GM18511 (cell line): Measurements from ENCODE around the gene CEP70.

Source experiments
- ATAC-seq: cut with Tn5 transposase; IDR thresholded peaks from one replicate; pipeline ENCODE4 v1.9.1; 2021; ENCODE audit warnings: mild to moderate bottlenecking, moderate library complexity; ENCODE audit not compliant: unreplicated experiment

The CEP70 gene

DNA sequence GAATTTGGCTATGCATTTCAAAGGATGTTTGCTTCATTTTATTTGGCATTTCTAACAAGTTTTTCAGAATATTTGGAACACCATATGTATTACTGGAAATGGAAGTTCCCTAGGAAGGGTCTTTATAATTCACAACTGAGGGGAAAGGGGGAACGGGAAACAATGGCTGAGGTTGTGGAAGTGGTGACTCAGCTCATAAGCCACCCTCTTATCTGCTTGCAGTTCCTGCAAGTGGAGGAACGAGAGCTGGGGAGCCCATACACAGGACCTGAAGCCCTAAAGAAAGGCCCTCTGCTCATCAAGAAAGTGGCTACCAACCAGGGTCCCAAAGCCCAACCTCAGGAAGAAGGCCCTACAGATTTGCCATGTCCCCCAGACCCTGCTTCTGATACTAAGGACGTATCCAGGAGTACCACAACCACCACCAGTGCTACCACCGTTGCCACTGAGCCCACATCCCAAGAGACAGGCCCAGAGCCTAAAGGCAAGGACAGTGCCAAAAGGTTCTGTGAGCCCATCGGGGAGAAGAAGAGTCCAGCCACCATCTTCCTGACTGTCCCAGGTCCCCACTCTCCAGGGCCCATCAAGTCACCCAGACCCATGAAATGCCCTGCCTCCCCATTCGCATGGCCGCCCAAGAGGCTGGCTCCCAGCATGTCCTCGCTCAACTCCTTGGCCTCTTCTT, 121.8 kb downstream of the CEP70 start:
- ATAC-seq: no peak

DNA sequence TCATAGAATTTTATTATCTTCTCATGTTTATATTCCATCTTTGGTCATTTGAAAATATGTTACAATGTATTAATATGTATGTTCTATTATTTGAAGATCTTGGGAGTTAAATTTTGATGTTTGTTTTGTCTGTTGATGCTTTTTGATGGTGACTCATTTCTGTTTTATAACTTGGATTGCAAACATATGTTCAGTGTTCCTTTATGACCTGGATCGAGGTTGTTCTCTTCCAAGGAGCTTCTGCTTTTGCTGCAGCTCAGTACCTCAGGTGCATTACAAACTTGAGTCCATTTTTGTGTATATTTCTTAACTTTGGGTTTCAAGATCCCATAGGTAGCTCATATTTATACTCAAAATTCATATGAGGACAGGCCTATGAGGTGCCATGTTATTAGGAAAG, 122.6 kb downstream of the CEP70 start:
- no peak for ATAC-seq

DNA sequence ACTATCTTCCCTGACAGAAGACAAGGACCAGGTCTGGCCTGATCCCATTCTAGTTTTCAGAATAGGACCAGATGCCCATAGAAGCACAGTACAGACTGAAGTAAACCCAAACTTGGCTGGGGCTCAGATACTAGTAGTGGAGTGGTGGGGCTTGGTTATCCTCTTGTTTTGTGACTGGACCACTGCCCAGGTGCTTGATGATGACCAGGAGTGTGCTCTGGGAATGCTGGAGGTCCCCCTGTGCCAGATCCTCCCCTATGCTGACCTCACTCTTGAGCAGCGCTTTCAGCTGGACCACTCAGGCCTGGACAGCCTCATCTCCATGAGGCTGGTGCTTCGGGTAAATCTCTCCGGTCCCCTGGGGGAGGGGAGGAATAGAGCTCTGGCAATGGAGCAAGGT, 123.4 kb downstream of the CEP70 start:
- ATAC-seq: no peak

DNA sequence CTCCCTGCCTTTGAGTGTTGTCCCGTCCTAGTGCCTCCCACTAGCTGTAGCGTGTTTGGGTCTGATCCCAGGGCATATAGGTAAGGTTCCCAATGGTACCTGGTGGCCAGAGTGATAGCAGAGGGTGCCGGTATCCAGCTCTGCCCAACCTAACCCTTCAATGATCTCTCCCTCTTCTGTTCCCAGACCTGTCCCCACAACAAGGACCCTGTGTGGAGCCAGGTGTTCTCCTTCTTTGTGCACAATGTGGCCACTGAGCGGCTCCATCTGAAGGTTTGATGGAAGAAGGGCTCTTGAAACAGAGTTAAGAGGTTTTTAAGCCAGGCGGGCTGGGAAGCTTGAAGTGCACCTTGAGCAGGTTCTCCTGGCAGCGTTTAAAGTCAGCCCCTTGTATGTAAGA, 124.2 kb downstream of the CEP70 start:
- ATAC-seq: no peak

DNA sequence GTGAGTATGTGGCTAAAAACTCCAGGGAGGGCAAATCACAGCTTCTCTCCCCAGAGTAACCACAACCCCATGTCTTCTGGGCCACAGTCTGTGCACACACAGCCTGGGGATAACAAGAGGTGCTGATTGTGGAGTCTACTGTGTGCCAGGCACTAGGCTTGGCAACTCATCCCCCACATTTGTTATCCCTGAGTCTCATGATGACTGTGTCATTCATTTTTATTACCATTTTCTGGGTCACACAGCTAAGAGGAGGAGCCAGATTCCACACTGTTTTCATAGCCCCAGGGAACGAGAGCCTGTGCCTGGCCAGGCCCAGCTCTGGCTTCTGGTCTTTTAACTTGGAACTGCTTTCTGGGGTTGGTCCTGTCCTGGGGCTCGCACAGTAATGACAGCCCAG, 125.2 kb downstream of the CEP70 start:
- ATAC-seq: no peak

DNA sequence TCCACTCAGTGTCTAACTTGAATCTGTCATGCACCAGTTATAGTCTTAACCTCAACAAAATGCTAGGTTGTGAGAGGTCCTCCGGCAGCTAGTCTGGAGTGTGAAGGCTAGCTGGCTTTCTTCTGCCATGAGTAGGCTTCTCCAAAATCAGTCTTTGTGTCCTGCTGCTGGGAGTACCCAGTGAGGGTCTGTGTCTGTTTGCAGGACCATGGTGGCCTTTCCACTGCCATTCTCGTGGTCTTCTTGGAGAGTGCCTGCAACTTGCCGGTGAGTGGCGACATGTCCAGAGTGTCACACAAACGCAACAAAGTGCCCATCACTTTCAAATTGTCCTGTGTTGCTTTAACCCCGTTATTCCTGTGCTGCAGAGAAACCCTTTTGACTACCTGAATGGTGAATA, 125.6 kb downstream of the CEP70 start:
- ATAC-seq: no peak

DNA sequence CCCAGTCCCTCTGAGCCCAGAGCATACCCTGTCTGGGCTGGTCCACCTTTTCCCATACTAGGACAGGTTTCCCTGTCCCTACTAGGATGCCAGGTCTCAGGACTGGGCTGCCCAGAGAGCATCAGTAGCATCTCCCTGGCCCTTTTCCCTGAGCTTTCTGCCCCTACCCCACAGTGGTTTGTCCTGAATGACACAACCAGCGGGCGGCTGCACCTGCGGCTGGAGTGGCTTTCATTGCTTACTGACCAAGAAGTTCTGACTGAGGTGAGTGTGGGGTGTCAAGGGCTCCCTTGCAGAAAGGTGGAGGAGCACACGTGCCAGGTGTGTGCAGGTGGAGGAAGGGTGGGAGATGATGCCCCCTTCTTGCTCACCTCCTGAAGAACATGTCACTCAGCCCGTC, 126.1 kb downstream of the CEP70 start:
- ATAC-seq: no peak

DNA sequence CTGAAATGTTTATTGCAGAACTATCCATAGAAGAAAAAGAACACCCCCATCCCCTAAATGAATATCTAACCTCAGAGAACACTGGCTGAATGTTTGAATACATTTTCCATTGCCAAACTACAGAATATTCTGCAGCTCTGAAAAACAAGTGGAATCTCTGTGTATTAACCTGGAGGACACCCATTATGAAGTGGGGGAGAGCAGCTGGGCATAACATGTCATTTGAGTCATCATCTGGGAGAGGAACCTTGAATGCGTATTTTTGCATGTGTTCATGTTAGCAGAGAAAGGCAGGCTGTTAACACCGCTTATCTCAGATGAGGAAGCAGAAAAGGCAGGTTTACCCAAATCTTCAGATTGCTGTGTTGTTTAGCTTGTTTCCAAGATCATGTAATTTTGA, 128.1 kb downstream of the CEP70 start:
- ATAC-seq: no peak

DNA sequence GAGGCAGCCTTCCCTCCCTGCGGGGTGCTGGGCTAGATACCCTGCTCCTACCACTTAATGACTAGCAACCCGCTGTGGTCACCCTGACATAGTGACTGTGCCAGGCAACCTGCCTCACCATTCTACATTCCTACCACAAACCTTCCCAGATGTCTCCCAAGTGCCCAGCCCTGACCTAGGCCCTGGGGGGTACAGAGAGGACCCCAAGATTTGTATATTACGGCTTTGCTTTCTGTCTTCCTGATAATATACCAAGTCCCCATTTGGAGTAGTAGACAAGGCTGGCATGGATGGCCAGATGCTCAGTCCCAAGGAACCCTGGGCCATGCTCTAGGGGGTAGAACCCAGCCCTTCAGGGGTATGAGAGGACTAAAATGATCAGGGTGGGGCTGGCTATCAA, 128.6 kb downstream of the CEP70 start:
- no peak for ATAC-seq

DNA sequence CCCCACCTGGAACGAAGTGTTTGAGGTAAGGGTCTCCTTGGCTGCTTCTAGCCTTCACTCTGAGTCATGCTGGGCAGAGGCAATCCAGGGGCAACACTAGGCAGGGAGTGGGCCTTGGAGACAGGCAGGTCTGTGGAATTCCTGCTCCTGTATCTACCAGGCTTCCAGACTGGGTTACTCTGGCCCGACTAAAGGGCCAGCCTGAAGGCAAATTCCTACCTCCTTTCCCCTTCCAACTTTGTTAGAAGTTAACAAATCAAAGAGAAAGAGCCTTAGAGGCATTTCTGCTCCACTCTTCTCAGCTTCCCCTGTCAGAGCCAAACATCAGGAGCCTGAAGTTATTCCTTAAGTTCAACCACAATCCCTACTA, 129.6 kb downstream of the CEP70 start:
- ATAC-seq: no peak

DNA sequence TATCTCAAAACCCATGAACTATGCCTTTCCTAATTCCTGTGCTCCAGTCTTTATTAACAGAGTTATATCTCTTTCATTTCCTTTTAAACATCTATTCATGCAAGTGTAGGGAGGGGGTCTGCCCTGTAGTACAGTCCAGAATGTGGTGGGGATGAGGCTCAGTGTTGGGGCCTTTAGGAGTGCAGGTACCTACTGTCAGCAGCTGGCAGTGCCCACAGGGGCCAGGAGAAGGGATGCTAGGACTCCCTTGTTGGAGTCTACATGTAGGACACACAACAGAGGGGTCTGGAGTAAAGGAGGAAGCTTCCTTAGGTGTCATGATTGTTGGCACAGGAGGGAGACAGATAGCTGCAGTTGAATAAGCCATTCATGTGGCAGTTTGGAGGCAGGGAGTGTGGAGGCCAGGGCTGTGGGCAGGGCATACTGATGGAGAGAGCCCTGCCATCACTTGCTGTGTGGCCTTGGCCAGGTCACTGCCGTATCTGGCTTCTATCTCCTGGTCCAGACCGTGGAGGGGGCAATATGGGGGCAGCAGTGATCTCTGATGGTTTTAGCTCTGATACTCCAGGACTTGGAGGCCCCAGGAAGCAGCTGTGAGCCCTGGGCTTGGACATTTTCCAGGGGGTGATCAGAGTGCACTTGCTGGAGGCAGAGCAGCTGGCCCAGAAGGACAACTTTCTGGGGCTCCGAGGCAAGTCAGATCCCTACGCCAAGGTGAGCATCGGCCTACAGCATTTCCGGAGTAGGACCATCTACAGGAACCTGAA, 130.2 kb downstream of the CEP70 start:
- ATAC-seq: no peak

DNA sequence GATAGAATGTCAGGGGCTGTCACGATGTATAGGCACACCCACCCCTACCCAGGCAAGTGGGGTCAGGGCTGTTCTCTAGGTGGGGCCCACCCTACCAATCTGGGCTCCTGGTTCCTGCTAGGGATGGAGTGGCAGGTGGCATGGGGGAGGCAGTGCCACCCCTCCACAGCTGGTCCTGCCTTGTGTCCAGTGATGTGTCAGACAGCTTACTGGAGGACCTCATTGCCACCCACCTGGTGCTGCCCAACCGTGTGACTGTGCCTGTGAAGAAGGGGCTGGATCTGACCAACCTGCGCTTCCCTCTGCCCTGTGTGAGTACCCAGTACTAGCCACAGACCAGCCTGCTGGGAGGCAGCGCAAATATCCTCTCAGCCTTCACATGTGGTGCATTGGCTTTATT, 132.2 kb downstream of the CEP70 start:
- ATAC-seq: no peak

DNA sequence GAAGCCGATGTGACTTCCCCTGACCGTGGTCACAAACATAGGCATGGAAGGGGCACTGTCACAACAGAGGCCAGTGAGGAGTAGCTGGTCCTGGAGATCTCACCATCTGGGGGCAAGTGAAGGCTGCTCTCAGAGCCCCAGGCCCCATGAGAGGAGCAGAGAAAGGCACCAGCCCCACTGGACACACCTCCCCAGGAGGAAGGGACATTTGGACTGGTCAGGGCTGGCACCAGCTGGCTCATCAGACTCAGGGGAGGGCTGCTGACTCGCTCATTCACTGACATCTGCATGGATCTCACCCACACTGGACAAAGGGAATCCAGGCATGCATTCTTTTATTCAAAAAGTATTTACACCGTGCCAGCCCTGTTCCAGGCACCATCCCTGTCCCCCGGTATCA, 132.8 kb downstream of the CEP70 start:
- no peak for ATAC-seq

DNA sequence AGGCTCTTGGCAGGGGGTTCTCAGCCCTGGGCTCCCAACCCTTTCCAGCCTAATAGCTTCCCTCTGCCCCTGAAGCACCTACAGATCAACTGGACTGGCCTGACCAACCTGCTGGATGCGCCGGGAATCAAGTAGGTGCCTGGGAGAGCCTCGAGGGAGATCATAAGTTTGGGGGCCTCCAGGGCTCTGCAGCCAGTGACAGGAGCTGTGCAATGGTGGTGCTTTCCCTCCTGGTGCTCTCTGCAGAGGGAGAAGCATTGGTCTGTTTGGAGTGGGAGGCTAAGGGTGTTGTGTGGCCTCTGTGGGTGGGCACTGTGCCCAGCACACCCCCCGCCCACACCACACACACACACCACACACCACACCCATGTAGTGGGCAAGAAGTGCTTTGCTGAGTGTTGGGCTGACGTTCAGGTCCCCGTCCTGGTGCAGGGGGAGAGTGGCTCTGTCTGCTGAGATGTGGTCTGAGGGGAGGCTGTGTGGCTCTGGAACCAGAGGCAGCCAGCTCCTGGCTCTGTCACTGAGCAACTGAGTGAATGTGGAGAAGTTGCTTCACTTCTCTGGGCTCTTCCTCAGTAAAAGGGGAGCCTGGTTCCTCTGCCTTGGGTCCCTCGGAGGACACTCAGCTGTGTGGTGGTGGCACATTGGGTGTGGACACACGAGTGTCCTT, 133.4 kb downstream of the CEP70 start:
- no peak for ATAC-seq

DNA sequence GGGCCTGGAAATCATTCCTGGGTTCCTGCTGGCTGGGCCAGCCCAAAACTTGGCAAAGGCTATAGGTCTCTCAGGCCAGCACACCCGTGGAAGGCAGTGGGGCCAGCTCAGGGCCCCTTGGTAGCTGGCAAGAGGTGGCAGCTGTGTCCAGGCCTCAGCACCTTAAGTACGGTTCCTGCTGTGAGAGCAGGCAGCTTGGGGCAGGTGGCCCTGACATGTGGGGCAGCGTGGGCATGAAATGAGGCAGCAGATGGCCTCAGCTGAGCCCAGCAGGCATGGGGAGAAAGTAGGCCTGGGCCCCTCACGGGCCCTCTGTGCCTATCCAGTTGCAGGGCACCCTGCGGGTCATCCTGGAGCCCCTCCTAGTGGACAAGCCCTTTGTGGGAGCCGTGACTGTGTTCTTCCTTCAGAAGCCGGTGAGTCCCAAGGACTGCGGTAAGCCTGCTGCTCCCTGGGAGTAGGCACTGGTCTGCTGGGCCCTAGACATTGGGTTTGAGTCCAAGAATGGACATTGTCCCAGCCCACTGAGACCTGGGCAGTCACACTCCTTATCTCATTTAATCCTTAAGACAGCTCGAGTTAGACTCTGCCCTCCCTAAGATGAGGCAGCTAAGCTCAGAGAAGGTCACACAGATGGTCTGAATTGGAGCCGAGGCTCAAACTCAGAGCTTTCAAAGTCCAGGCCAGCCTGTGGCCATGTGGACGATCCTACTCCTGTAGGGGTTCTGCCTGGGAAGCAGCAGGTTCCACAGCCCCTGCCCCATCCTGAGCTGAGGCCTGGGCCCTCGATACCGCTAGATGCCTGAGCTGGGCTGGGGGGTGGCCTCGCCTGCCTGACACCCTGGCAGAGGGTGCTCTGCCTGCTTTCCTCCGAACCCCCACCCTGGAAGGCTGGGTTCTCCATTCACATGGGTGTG, 134.2 kb downstream of the CEP70 start:
- ATAC-seq: no peak

DNA sequence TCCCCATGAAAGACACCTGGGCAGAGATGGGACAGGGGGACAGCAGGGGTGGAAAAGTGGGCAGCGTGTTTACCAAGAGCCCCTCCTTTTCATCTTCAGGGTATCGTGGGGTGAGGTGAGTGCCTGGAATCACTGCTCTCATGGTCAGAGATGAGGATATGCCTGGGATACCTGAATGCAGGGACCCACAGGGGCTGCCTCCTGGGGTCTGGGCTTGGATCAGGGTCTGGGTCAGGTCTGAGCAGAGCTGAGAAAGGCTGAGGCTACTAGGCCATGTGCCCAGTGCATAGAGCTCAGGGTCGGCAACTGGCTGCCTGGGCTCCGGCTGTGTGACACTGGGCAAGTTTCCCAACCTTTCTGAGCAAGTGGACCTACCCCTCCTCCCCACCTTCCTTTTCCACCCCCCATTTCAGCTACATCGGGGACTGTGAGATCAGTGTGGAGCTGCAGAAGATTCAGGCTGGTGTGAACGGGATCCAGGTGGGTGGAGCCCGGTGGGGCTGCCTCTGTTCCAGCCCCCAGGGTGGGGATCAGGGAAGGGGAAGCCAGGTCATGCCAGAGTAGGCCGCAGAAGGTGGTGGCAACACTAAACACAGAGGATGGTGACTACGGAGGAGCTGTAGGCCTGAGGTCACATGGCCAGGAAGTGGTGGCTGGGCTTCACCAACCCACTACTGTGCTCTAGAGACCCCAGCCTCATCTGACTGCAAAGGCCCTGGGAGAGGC, 135.1 kb downstream of the CEP70 start:
- ATAC-seq: no peak

DNA sequence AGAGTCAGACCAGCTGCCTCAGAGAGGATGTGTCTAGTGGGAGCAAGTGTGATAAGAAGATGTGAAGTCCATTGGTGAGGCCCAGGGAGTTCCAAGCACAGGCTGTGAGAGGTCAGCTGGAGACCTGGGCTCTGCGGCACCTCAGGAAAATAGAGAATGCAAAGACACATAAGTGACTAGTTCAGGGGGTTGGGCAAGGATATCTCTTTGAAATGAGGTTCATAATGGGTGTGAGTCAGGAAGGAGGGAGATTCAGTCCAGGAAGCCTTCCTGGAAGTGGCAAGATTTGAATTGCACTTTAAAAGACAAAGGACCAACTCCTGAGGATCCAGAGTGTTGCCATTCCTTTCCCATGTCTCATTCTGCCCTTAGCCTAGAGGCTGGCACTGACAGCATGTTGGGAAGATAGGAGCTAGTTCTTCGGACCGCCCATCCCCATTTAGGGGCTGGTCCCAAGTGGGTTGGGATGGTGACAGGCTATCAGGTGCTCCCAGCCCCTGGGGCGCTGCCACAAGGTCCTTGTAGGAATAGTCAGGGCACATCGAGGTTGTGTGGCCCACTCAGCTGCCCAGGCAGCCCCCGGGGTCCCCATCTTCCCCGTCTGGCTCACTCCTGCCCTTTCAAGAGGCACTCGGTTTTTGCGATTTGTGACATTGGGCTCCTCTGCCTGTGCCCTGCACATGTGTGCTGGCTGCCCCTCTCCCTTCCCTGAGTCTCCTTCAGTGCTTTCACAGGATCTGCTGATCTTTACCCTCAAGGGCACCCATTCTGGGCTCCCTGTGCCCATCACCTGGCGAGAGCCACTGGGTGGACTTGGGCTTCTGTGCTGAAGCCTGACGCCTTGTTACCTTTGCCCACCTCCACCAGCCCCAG, 136.0 kb downstream of the CEP70 start:
- ATAC-seq: no peak

DNA sequence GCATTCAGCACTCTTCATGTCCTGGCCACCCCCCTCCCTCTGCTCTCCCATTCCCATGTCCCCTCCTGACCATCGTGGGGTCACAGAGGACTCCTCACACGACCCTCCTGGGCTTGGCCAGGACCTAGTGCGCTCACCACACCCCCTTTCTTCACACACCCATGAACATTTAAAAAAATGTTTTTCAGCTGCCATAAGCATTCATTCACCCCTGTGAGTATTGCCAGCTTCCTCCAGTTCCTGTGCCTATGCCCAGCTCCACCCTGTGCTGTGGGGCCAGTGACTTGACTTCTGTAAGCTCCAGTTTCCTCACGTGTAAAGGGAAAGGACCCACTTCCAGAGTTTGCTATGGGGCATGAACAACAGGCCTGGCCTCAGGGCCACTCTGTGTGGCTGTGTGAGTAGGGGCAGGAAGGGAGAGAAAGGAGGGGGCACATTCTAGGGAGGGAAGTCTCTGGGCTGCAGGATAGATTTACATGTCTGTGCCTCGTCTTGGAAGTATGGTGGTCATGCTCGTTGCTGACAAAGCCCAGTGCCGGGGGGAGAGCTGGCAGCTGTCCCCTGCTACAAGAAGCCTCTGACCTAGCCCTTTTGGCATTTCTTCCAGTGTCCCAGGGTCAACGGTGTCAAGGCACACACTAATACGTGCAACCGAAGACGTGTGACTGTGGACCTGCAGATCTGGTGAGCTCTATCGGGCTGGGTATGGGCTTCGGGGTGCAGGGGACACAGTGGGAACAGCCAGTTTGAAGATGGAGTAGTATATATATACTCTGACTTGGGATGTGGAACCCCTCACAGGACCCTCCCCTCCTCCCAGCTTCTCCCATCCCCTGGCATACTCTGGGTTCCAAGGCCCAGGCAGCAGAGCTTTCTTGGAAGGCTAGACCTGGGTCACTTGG, 136.8 kb downstream of the CEP70 start:
- ATAC-seq: no peak
